Lung microvascular endothelial cell (primary cell): ENCODE measurements around the gene EPB41L4B. TPM values are rescaled to one million over a fixed set of nuclear protein-coding genes. Genes with fewer than 3 reads are reported as not detected.
"Not testable (repeated sequence)": the region's sequence is repeated elsewhere in the genome, so short reads cannot be mapped to it uniquely, and the experiment has no call there.

ENCODE experiments used
- DNase-seq, 2 donors: peaks; one replicate each; pipeline versions ENCODE4 v3.0.0 to v3.0.0-alpha.2; 2010; ENCODE audit warnings: low read depth in 2 of 2
- total RNA-seq: library from RNA; depleted of rRNA; stranded (reverse); fragments of >200 nt; gene quantifications from 2 replicates; pipeline ENCODE4 v1.2.1, GENCODE V29; 2014

The EPB41L4B gene
- total RNA-seq, 1 donor from 2014 or later: 0.20 TPM

- no peak for DNase-seq
These were observed 74.3 kb downstream of the EPB41L4B start for GRCh38 chr9:109246533-109246932.

- DNase-seq: peak in 1 of 2 donors; percentile 73
These were observed 75.5 kb downstream of the EPB41L4B start for GRCh38 chr9:109245310-109245897.

GRCh38 chr9:109244179-109245132 is 76.4 kb downstream of the EPB41L4B start:
- peak; percentile 73 to 77 for DNase-seq

GRCh38 chr9:109242741-109243140 is 78.1 kb downstream of the EPB41L4B start:
- no peak for DNase-seq

GRCh38 chr9:109242014-109242413 is 78.8 kb downstream of the EPB41L4B start:
- DNase-seq: no peak

- DNase-seq: no peak
These were observed 79.7 kb downstream of the EPB41L4B start for GRCh38 chr9:109241207-109241606.

- DNase-seq: no peak
These were observed 81.6 kb downstream of the EPB41L4B start for GRCh38 chr9:109239240-109239639.

GRCh38 chr9:109238655-109239054 is 82.2 kb downstream of the EPB41L4B start:
- DNase-seq: no peak

- no peak for DNase-seq
These were observed 82.7 kb downstream of the EPB41L4B start for GRCh38 chr9:109238125-109238524.

- DNase-seq: peak in 1 of 2 donors; percentile 36
These were observed 88.2 kb downstream of the EPB41L4B start for GRCh38 chr9:109232449-109233237.

- no peak for DNase-seq
These were observed 89.3 kb downstream of the EPB41L4B start for GRCh38 chr9:109231593-109231992.

- no peak for DNase-seq
These were observed 90.6 kb downstream of the EPB41L4B start for GRCh38 chr9:109230277-109230676.

GRCh38 chr9:109229682-109230081 is 91.2 kb downstream of the EPB41L4B start:
- no peak for DNase-seq

- DNase-seq: no peak
These were observed 92.7 kb downstream of the EPB41L4B start for GRCh38 chr9:109228093-109228642.

GRCh38 chr9:109225629-109226028 is 95.2 kb downstream of the EPB41L4B start:
- no peak for DNase-seq

GRCh38 chr9:109224751-109225150 is 96.1 kb downstream of the EPB41L4B start:
- DNase-seq: no peak

- not testable (repeated sequence) for DNase-seq
These were observed 102.6 kb downstream of the EPB41L4B start for GRCh38 chr9:109218242-109218641.

GRCh38 chr9:109214414-109214813 is 106.4 kb downstream of the EPB41L4B start:
- no peak for DNase-seq

GRCh38 chr9:109213285-109214121 is 107.4 kb downstream of the EPB41L4B start:
- no peak for DNase-seq

GRCh38 chr9:109212768-109213167 is 108.1 kb downstream of the EPB41L4B start:
- no peak for DNase-seq

- DNase-seq: no peak
These were observed 114.2 kb downstream of the EPB41L4B start for GRCh38 chr9:109206670-109207069.
